GM18861 (cell line): ENCODE measurements around the gene RCVRN.
"Not testable (repeated sequence)": the region's sequence is repeated elsewhere in the genome, so short reads cannot be mapped to it uniquely, and the experiment has no call there.

Experiments
- ATAC-seq: cut with Tn5 transposase; IDR thresholded peaks from one replicate; pipeline ENCODE4 v1.9.1; 2021; ENCODE audit not compliant: unreplicated experiment

Gene RCVRN

GRCh38 chr17:9922012-9922848, 17.2 kb upstream of the RCVRN start:
- no peak for ATAC-seq

- not testable (repeated sequence) for ATAC-seq
Measured at GRCh38 chr17:9921216-9921615, 16.1 kb upstream of the RCVRN start.

- ATAC-seq, result no peak
Measured at GRCh38 chr17:9918804-9919352, 13.8 kb upstream of the RCVRN start.

- ATAC-seq, result no peak
Measured at GRCh38 chr17:9918352-9918751, 13.3 kb upstream of the RCVRN start.

- ATAC-seq, result no peak
Measured at GRCh38 chr17:9917801-9918200, 12.7 kb upstream of the RCVRN start.

- no peak for ATAC-seq
Measured at GRCh38 chr17:9917131-9917530, 12.1 kb upstream of the RCVRN start.

GRCh38 chr17:9916108-9916507, 11.0 kb upstream of the RCVRN start:
- ATAC-seq, result no peak

- no peak for ATAC-seq
Measured at GRCh38 chr17:9913476-9913875, 8.4 kb upstream of the RCVRN start.

GRCh38 chr17:9912121-9913099, 7.3 kb upstream of the RCVRN start:
- ATAC-seq, result no peak

- no peak for ATAC-seq
Measured at GRCh38 chr17:9911089-9911488, 6.0 kb upstream of the RCVRN start.

GRCh38 chr17:9908649-9909042, 3.6 kb upstream of the RCVRN start:
- ATAC-seq, result no peak

- no peak for ATAC-seq
Measured at GRCh38 chr17:9907883-9908648, 3.0 kb upstream of the RCVRN start.

- no peak for ATAC-seq
Measured at GRCh38 chr17:9907131-9907530, 2.1 kb upstream of the RCVRN start.

- ATAC-seq, result no peak
Measured at GRCh38 chr17:9906616-9907015, 1.5 kb upstream of the RCVRN start.

- no peak for ATAC-seq
Measured at GRCh38 chr17:9905902-9906301, 831 bp upstream of the RCVRN start.

- no peak for ATAC-seq
Measured at GRCh38 chr17:9904277-9905077, 594 bp downstream of the RCVRN start.

GRCh38 chr17:9902120-9902519, 3.0 kb downstream of the RCVRN start:
- ATAC-seq, result no peak

- no peak for ATAC-seq
Measured at GRCh38 chr17:9900784-9901183, 4.3 kb downstream of the RCVRN start.

- no peak for ATAC-seq
Measured at GRCh38 chr17:9900044-9900594, 5.0 kb downstream of the RCVRN start.
